Hepatocyte (in vitro differentiated cells): Measurements from ENCODE around the gene FLYWCH2. TPM values are rescaled to one million over a fixed set of nuclear protein-coding genes. Genes with fewer than 3 reads are reported as not detected.

Experiments
- DNase-seq: peaks from one replicate; pipeline ENCODE4 v3.0.0-alpha.2; 2016; ENCODE audit warnings: low spot score
- H2AFZ ChIP-seq: fragments of 200-600 bp; sonication (generic); 2 replicates; pipeline ENCODE4 v1.6.0; 2016; ENCODE audit warnings: antibody characterized with exemption, mild to moderate bottlenecking
- H3K27ac ChIP-seq: fragments of 200-600 bp; sonication (generic); 2 replicates; pipeline ENCODE4 v1.5.1; 2016; ENCODE audit warnings: mild to moderate bottlenecking
- H3K27me3 ChIP-seq: fragments of 200-600 bp; sonication (generic); 2 replicates; pipeline ENCODE4 v1.6.1; 2016
- H3K36me3 ChIP-seq: fragments of 200-600 bp; sonication (generic); replicated peaks from 2 replicates; pipeline ENCODE4 v1.5.1; 2016; ENCODE audit warnings: low read depth; ENCODE audit not compliant: insufficient read depth
- H3K4me1 ChIP-seq: fragments of 200-600 bp; sonication (generic); 2 replicates; pipeline ENCODE4 v1.5.1; 2016; ENCODE audit warnings: mild to moderate bottlenecking, moderate library complexity; ENCODE audit not compliant: insufficient read depth
- H3K4me2 ChIP-seq: fragments of 200-600 bp; sonication (generic); 2 replicates; pipeline ENCODE4 v1.6.0; 2016
- H3K4me3 ChIP-seq: fragments of 200-600 bp; sonication (generic); 2 replicates; pipeline ENCODE4 v1.5.1; 2016; ENCODE audit warnings: mild to moderate bottlenecking
- H3K79me2 ChIP-seq: fragments of 200-600 bp; sonication (generic); 2 replicates; pipeline ENCODE4 v1.6.0; 2017; ENCODE audit warnings: mild to moderate bottlenecking
- H3K9me2 ChIP-seq: fragments of 200-600 bp; sonication (generic); replicated peaks from 2 replicates; pipeline ENCODE4 v1.6.0; 2017; ENCODE audit warnings: mild to moderate bottlenecking; ENCODE audit not compliant: insufficient read depth
- H3K9me3 ChIP-seq: fragments of 200-600 bp; sonication (generic); 2 replicates; pipeline ENCODE4 v1.5.1; 2016; ENCODE audit warnings: low read depth, mild to moderate bottlenecking
- H4K20me1 ChIP-seq: fragments of 200-600 bp; sonication (generic); 2 replicates; pipeline ENCODE4 v1.6.0; 2016; ENCODE audit warnings: mild to moderate bottlenecking; ENCODE audit not compliant: insufficient read depth, poor library complexity, severe bottlenecking
- EZH2 ChIP-seq: fragments of 200-600 bp; sonication (generic); IDR thresholded peaks from 2 replicates; pipeline ENCODE4 v1.6.1; 2016; ENCODE audit warnings: antibody characterized with exemption, mild to moderate bottlenecking, borderline replicate concordance
- EZH2phosphoT487 ChIP-seq: fragments of 200-600 bp; sonication (generic); IDR thresholded peaks from one replicate; pipeline ENCODE4 v1.6.1; 2018; ENCODE audit warnings: antibody characterized with exemption, mild to moderate bottlenecking, low read depth, moderate library complexity; ENCODE audit not compliant: unreplicated experiment, severe bottlenecking
- WGBS: methylation state at CpG from one replicate; pipeline ENCODE4 v1.1.6; 2016; ENCODE audit warnings: low lambda C conversion rate; ENCODE audit errors: missing lambda C conversion rate; 5-methylcytosine and 5-hydroxymethylcytosine counted together
- polyA plus RNA-seq: library from polyadenylated mRNA; unstranded; fragments of >200 nt; fragmentation: Nextera tagmentation; extraction: Ambion mirVana; gene quantifications from 2 replicates; pipeline ENCODE4 v1.2.1, GENCODE V29; 2016
- total RNA-seq: library from RNA; depleted of rRNA; stranded (reverse); fragments of >200 nt; gene quantifications from 2 replicates; pipeline ENCODE4 v1.2.3, GENCODE V29; 2014
- TF ChIP-seq, protein P1 (sequence below): fragments of 200-600 bp; sonication (generic); IDR thresholded peaks from 2 replicates; pipeline ENCODE4 v1.5.1; 2016; ENCODE audit warnings: antibody characterized with exemption, mild to moderate bottlenecking; ENCODE audit not compliant: poor library complexity

The FLYWCH2 gene
- total and polyA plus RNA-seq, 2 experiments from 2014 or later = 40.0 to 45.1 TPM

DNA sequence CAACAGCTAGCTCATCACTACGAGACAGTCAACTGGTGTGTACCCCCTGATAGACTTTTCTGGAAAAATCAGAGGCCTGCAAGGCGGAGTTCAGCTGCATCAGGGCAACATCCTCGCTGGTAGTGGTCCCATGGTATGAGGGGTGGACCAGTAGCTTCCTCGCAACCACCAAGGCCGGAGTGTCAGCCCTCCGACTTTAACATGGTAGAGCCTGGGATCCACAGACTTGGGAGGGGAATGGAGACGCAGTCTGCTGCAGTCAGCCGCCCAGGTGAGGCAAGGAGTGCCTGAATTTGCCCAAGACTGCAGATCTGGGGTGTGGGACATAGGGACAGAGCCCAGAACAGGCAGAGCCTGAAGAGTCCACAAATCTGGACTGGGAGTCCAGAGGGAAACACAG lies 39.5 kb upstream of the FLYWCH2 start:
- TF ChIP-seq EZH2phosphoT487 (no peak), EZH2 (no peak)
- TF ChIP-seq, protein P1, sequence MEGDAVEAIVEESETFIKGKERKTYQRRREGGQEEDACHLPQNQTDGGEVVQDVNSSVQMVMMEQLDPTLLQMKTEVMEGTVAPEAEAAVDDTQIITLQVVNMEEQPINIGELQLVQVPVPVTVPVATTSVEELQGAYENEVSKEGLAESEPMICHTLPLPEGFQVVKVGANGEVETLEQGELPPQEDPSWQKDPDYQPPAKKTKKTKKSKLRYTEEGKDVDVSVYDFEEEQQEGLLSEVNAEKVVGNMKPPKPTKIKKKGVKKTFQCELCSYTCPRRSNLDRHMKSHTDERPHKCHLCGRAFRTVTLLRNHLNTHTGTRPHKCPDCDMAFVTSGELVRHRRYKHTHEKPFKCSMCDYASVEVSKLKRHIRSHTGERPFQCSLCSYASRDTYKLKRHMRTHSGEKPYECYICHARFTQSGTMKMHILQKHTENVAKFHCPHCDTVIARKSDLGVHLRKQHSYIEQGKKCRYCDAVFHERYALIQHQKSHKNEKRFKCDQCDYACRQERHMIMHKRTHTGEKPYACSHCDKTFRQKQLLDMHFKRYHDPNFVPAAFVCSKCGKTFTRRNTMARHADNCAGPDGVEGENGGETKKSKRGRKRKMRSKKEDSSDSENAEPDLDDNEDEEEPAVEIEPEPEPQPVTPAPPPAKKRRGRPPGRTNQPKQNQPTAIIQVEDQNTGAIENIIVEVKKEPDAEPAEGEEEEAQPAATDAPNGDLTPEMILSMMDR = no peak
- no peak overlapping the region for H3K27ac ChIP-seq
- no peak overlapping the region for H3K4me3 ChIP-seq
- no peak for DNase-seq
- H2AFZ ChIP-seq = no peak overlapping the region
- no peaks in the 10 kb centered on the region for H3K9me2 ChIP-seq
- H3K4me2 ChIP-seq = no peak overlapping the region
- no peaks in the 10 kb centered on the region for H3K9me3 ChIP-seq
- no peaks in the 10 kb centered on the region for H3K27me3 ChIP-seq
- WGBS = 84% methylated on average over 8 of the region's 8 CpGs
- H4K20me1 ChIP-seq = no peaks in the 10 kb centered on the region
- H3K4me1 ChIP-seq = peaks cover 6% of the 10 kb centered on the region
- no peaks in the 10 kb centered on the region for H3K79me2 ChIP-seq
- H3K36me3 ChIP-seq = no peaks in the 10 kb centered on the region

DNA sequence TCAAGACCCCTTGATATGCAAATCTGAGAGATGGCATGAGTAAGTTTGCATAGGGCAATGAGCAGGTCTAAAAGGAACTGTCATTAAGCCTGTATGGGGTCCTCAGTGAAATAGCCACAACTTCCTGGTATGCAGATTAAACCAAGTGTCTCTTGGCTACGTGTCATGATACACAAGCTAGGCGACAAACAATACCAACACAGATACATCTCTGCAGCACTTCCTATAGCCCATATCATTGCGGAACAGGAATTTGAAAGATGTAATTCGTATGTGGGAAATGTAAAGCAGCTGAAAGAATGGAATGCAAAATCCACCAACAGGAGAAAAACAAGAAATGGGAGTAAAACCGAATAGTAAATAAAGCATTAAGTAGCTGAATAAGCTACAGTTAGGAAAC lies 37.9 kb upstream of the FLYWCH2 start:
- no peaks in the 10 kb centered on the region for H3K9me2 ChIP-seq
- H3K27ac ChIP-seq = no peak overlapping the region
- peaks cover 6% of the 10 kb centered on the region for H3K4me1 ChIP-seq
- no peak overlapping the region for H3K4me2 ChIP-seq
- H4K20me1 ChIP-seq = no peaks in the 10 kb centered on the region
- H2AFZ ChIP-seq = no peak overlapping the region
- TF ChIP-seq EZH2phosphoT487 (no peak), EZH2 (no peak)
- TF ChIP-seq, protein P1 = no peak
- 69% methylated on average over 5 of the region's 5 CpGs for whole genome bisulfite sequencing
- no peaks in the 10 kb centered on the region for H3K79me2 ChIP-seq
- H3K4me3 ChIP-seq = no peak overlapping the region
- H3K27me3 ChIP-seq = no peaks in the 10 kb centered on the region
- no peaks in the 10 kb centered on the region for H3K9me3 ChIP-seq
- H3K36me3 ChIP-seq = no peaks in the 10 kb centered on the region
- DNase-seq = no peak

DNA sequence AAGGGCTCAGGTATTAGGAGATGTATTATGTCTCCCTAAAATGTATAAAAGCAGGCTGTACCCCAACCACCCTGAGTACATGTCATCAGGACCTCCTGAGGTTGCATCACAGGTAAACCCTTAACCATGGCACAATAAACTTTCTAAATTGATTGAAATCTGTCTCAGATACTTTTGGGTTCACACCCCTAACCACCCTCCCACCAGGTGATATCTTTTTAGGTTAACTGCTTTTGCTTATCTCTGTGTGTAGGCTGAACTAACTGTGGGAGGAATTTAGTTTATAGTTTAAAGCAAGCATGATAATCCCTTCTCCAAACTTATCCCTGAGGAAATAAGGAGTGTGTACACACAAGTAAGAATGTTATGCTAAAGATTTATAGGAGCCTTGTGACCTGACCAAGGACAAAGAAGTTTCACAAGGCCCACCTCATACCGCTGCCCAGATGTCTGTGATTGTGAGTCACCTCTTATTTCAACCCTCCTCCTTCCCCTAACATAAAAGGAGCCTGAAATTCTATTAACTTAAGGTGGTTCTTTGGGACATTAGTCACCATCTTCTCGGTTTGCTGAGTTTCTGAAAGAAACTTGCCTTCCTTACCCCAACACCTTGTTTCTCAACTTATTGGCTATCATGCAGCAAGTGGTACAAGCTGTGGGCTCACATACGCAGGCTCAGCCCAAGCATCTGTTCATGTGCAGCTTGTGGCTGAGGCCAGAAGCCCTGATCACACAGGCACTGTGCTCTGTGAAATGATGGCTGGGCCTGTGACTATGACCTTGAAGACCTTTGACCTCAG lies 36.3 kb upstream of the FLYWCH2 start:
- no peaks in the 10 kb centered on the region for H3K79me2 ChIP-seq
- no peak overlapping the region for H2AFZ ChIP-seq
- peak; percentile 65 for DNase-seq
- H3K4me2 ChIP-seq = peak overlapping the region; percentile 26
- H3K27me3 ChIP-seq = no peaks in the 10 kb centered on the region
- no peaks in the 10 kb centered on the region for H4K20me1 ChIP-seq
- peak overlapping the region; percentile 87 for H3K27ac ChIP-seq
- H3K4me1 ChIP-seq = peaks cover 6% of the 10 kb centered on the region
- H3K4me3 ChIP-seq = no peak overlapping the region
- no peaks in the 10 kb centered on the region for H3K36me3 ChIP-seq
- WGBS = 41% methylated on average over 3 of the region's 3 CpGs
- TF ChIP-seq EZH2phosphoT487 (no peak), EZH2 (no peak)
- TF ChIP-seq, protein P1 = no peak
- H3K9me3 ChIP-seq = no peaks in the 10 kb centered on the region
- no peaks in the 10 kb centered on the region for H3K9me2 ChIP-seq
